Neural crest cell (in vitro differentiated cells): ENCODE measurements around the gene ZNF791. TPM values are rescaled to one million over a fixed set of nuclear protein-coding genes. Genes with fewer than 3 reads are reported as not detected.
"Not testable (repeated sequence)": the region's sequence is repeated elsewhere in the genome, so short reads cannot be mapped to it uniquely, and the experiment has no call there.

Source experiments
- DNase-seq: peaks from one replicate; pipeline ENCODE4 v3.0.0; 2021; ENCODE audit warnings: low read depth, mixed read lengths, low spot score
- H3K27ac Mint-ChIP-seq: one replicate; pipeline ENCODE4 v1.8.0; 2021; ENCODE audit warnings: mild to moderate bottlenecking, mixed read lengths; ENCODE audit not compliant: unreplicated experiment
- H3K27me3 Mint-ChIP-seq: 2 replicates; pipeline ENCODE4 v1.8.0; 2021; ENCODE audit warnings: low read depth, mild to moderate bottlenecking, mixed read lengths
- H3K36me3 Mint-ChIP-seq: 2 replicates; pipeline ENCODE4 v1.8.0; 2021; ENCODE audit warnings: low read depth, mild to moderate bottlenecking, mixed read lengths
- H3K4me1 Mint-ChIP-seq: 2 replicates; pipeline ENCODE4 v1.8.0; 2021; ENCODE audit warnings: mixed read lengths
- H3K4me3 Mint-ChIP-seq: one replicate; pipeline ENCODE4 v1.8.0; 2021; ENCODE audit warnings: mild to moderate bottlenecking, mixed read lengths
- H3K9me3 Mint-ChIP-seq: 2 replicates; pipeline ENCODE4 v1.8.0; 2021; ENCODE audit warnings: mixed read lengths
- total RNA-seq: library from RNA; stranded (reverse); gene quantifications from 2 replicates; pipeline ENCODE4 v1.2.1, GENCODE V29; 2021
- TF ChIP-seq, protein P1 (sequence below): fragments of 200-600 bp; sonication (generic); conservative IDR thresholded peaks from 2 replicates; pipeline ENCODE4 v1.5.0; 2021; ENCODE audit warnings: antibody characterized with exemption, mild to moderate bottlenecking

ZNF791 gene
- total RNA-seq, 1 donor from 2014 or later, result 22.4 TPM

DNA sequence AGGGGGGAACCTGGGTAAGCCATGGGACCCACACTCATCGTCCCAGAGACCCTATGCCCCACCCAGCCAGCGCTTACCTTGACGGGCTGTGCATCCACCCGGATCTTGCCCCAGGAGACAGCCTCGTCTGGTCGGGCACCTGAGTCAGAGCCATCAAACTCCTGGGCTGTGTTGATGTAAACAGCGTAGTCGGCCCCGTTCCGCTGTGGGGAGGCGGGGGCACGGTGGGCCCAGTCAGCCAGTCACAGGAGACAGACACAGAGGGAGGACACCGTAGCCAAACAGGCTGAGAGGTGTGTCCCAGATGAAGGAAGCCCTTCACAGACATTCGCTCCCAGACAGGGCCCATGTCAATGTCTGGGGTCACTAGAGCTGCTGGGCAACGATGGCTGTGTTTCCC, 65.2 kb downstream of the ZNF791 start:
- Mint-ChIP-seq H3K4me3 (peak overlapping the region; percentile 79), H3K27ac (no peak overlapping the region)
- no peak for DNase-seq

DNA sequence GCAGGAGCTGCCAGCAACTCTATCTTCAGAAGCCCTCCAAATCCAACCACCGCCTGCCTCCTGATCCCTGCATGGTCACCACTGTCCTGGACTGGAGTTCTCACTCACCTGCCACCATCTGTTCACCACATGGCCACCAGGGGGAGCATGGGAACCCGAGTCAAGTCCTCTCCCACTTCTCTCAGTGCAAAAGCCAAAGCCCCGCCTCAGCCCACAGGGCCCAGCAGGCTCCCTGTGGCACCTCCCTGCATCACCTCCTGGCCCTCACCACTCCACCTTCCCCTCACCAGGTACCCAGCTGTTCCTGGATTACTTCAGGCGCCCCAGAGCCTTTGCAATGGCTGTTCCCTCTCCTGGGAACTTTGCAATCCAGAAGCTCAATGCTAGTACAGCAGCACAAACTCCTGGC, 65.7 kb downstream of the ZNF791 start:
- H3K27me3 Mint-ChIP-seq, result peaks cover 10% of the 10 kb centered on the region
- TF ChIP-seq, protein P1, sequence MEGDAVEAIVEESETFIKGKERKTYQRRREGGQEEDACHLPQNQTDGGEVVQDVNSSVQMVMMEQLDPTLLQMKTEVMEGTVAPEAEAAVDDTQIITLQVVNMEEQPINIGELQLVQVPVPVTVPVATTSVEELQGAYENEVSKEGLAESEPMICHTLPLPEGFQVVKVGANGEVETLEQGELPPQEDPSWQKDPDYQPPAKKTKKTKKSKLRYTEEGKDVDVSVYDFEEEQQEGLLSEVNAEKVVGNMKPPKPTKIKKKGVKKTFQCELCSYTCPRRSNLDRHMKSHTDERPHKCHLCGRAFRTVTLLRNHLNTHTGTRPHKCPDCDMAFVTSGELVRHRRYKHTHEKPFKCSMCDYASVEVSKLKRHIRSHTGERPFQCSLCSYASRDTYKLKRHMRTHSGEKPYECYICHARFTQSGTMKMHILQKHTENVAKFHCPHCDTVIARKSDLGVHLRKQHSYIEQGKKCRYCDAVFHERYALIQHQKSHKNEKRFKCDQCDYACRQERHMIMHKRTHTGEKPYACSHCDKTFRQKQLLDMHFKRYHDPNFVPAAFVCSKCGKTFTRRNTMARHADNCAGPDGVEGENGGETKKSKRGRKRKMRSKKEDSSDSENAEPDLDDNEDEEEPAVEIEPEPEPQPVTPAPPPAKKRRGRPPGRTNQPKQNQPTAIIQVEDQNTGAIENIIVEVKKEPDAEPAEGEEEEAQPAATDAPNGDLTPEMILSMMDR, result peak; percentile 84
- H3K36me3 Mint-ChIP-seq, result peaks cover 21% of the 10 kb centered on the region
- H3K9me3 Mint-ChIP-seq, result no peaks in the 10 kb centered on the region
- peak overlapping the region; percentile 79 for H3K4me3 Mint-ChIP-seq
- H3K27ac Mint-ChIP-seq, result no peak overlapping the region
- peaks cover 20% of the 10 kb centered on the region for H3K4me1 Mint-ChIP-seq
- DNase-seq, result peak; percentile 98

More for the DNA sequence above, 65.2 kb downstream of the ZNF791 start:
- peaks cover 17% of the 10 kb centered on the region for H3K36me3 Mint-ChIP-seq
- peaks cover 16% of the 10 kb centered on the region for H3K4me1 Mint-ChIP-seq
- H3K27me3 Mint-ChIP-seq, result peaks cover 6% of the 10 kb centered on the region
- TF ChIP-seq, protein P1, result no peak
- no peaks in the 10 kb centered on the region for H3K9me3 Mint-ChIP-seq

DNA sequence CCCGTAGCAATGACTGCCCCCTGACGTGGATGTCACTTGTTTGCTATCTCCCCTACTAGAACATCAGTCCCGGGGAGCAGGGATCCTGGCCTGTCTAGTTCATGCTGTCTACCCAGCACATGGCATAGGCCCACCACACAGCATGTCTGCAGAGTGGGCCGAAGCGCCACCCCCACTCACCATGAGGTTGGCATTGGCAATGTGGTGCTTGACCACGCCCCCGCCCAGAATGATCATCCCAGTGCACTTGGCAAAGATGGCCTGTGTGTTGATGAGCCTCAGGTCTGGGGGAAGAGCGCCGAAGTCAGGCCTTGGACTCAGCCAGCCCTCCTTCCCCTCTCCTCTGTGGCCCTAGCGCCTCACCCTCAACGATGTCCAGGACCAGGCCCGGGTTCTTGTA, 66.2 kb downstream of the ZNF791 start:
- H3K4me3 Mint-ChIP-seq, result peak overlapping the region; percentile 79
- H3K27ac Mint-ChIP-seq, result no peak overlapping the region
- TF ChIP-seq, protein P1, result no peak
- peaks cover 19% of the 10 kb centered on the region for H3K36me3 Mint-ChIP-seq
- DNase-seq, result no peak
- peaks cover 9% of the 10 kb centered on the region for H3K27me3 Mint-ChIP-seq
- H3K9me3 Mint-ChIP-seq, result no peaks in the 10 kb centered on the region
- peaks cover 19% of the 10 kb centered on the region for H3K4me1 Mint-ChIP-seq

DNA sequence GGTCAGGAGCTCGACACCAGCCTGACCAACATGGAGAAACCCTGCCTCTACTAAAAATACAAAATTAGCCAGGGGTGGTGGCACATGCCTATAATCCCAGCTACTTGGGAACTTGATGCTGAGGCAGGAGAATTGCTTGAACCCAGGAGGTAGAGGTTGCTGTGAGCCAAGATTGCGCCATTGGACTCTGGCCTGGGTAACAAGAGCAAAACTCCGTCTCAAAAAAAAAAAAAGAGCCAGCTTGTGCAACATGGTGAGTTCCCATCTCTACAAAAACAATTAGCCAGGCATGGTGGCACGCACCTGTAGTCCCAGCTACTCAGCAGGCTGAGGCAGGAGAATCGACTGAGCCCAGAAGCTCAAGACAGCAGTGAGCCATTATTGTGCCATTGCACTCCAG, 67.3 kb downstream of the ZNF791 start:
- H3K27me3 Mint-ChIP-seq, H3K27ac Mint-ChIP-seq, H3K4me3 Mint-ChIP-seq, DNase-seq, H3K9me3 Mint-ChIP-seq: not testable (repeated sequence)
- Mint-ChIP-seq H3K4me1 (peaks cover 16% of the 10 kb centered on the region), H3K36me3 (peaks cover 17% of the 10 kb centered on the region)

DNA sequence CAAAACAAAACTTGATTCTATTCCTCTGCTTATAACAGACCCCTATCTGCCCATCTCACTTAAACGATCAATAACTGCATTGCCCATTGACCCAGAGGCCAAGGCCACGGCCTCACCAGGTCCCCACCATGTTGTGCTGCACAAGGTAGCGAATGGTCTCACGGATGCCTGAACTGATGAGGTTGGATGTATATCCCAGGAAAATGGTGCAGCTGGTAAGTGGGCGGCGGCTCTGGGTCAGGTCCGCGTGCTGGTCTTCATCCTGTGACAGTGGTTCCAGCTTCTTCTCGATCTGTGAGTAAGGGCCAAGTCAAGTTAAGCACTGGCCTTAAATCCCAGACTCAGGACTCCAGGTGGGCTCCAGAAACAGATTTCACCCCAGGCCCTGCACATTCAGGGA, 69.3 kb downstream of the ZNF791 start:
- DNase-seq, result no peak
- Mint-ChIP-seq H3K27ac (no peak overlapping the region), H3K4me1 (peaks cover 16% of the 10 kb centered on the region), H3K36me3 (peaks cover 14% of the 10 kb centered on the region), H3K4me3 (peak overlapping the region; percentile 70), H3K27me3 (peaks cover 7% of the 10 kb centered on the region), H3K9me3 (no peaks in the 10 kb centered on the region)
- TF ChIP-seq, protein P1, result no peak

DNA sequence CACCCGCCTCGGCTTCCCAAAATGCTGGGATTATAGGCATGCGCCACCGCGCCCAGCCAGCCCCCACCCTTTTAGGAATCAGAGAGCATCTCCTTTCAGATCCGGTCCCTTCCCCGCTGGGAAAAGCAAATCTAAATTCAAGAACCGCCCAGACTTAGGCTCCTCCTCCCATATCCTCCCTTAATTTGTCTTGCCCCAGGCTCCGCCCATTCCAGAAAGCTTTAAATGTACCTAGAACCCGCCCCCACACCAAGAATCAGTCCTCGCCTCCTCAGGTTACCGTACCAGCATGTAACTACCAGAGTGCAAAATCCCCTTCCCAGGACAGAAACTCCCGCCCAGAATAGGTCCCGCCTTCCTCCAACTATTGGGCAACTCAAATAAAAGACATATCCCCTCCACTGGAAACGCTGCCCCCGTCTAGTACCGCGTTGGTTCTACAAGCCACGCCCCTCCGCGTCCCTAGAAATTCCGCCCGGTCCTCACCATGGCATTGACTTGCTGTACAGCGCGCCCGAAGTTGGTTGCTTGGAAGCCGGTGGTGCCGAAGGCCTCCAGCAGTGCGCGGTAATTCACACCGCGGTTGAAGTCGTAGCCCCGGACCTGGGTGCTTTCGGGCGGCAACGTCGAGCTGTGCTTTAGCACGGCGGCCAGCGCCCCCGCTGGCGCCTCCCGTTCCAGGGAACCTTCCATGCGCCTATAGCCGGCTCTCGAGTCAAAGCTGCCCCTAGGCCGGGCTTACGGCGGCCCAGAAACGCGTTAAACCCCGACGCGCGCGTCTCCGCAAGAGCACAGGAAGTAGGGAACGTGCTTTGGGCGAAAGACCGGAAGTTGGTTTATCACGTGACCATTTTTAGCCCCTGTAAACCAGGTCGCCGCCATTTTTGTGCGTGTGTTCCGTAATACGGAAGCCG, 70.6 kb downstream of the ZNF791 start, which contains the start of gene DHPS:
DHPS (minus strand) TSS at position 807 of the 914 bp plus-strand sequence; CDS start at position 693, 114 bp downstream.
- Mint-ChIP-seq H3K36me3 (peaks cover 12% of the 10 kb centered on the region), H3K4me3 (peak within 1 kb of the TSS; percentile 96)
- TF ChIP-seq, protein P1, result peak; percentile 1

More for the DNA sequence above, 70.6 kb downstream of the ZNF791 start, which contains the start of gene DHPS:
- H3K27ac Mint-ChIP-seq, result peak within 1 kb of the TSS; percentile 97
- H3K4me1 Mint-ChIP-seq, result peaks cover 14% of the 10 kb centered on the region
- peaks cover 6% of the 10 kb centered on the region for H3K27me3 Mint-ChIP-seq
- no peaks in the 10 kb centered on the region for H3K9me3 Mint-ChIP-seq
- DNase-seq, result peak; percentile 77
